ENCODE measurements around the gene ERG28. TPM values are rescaled to one million over a fixed set of nuclear protein-coding genes. Genes with fewer than 3 reads are reported as not detected.

The ERG28 gene
- total and polyA plus RNA-seq, 2 donors (not counting 1 experiment from before 2014, with no cell fraction given) = 13.5 to 43.9 TPM

DNA sequence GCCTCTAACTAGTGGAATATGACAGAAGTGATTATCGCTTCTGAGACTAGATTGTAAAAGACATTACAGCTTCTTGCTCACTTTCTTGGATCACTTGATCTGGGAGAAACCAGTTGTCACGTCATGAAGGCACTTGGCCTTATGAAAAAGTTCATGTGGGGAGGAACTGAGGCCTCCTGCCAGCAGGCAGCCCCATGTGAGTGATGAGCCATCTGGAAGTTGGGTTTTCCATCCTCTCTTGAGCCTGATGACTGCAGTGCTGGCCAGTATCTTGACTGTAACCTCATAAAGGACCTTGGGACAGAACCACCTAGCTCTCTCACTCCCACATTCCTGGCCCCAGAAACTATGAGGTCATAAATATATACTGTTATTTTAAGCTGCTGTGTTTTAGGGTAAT is 28.3 kb upstream of the ERG28 start:
- H3K9ac ChIP-seq (ENCODE audit: insufficient read depth, low read length) = no peak overlapping the region
- no peak overlapping the region for H3K4me3 ChIP-seq (replicated peaks in 1 of 4; ENCODE audit: control extremely low read depth in 1 of 4, insufficient read depth in 1 of 4, low read depth in 3 of 4, low read length in 4 of 4)
- TF ChIP-seq EZH2 (IDR thresholded peaks at IDR 0.05; ENCODE audit: low read length, missing control alignments) = no peak
- TF ChIP-seq, protein P1, sequence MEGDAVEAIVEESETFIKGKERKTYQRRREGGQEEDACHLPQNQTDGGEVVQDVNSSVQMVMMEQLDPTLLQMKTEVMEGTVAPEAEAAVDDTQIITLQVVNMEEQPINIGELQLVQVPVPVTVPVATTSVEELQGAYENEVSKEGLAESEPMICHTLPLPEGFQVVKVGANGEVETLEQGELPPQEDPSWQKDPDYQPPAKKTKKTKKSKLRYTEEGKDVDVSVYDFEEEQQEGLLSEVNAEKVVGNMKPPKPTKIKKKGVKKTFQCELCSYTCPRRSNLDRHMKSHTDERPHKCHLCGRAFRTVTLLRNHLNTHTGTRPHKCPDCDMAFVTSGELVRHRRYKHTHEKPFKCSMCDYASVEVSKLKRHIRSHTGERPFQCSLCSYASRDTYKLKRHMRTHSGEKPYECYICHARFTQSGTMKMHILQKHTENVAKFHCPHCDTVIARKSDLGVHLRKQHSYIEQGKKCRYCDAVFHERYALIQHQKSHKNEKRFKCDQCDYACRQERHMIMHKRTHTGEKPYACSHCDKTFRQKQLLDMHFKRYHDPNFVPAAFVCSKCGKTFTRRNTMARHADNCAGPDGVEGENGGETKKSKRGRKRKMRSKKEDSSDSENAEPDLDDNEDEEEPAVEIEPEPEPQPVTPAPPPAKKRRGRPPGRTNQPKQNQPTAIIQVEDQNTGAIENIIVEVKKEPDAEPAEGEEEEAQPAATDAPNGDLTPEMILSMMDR (conservative IDR thresholded peaks at IDR 0.05 in 1 of 2, IDR thresholded peaks at IDR 0.05 in 1 of 2; ENCODE audit: low read depth in 1 of 2, low read length in 2 of 2) = no peak
- H3K27ac ChIP-seq (ENCODE audit: insufficient read depth, low read length) = no peak overlapping the region
- no peaks in the 10 kb centered on the region for H4K20me1 ChIP-seq (ENCODE audit: control insufficient read depth, extremely low read depth, insufficient read depth, low read length)
- no peaks in the 10 kb centered on the region for H3K79me2 ChIP-seq (ENCODE audit: control insufficient read depth, insufficient read depth, low read length)
- H3K27me3 ChIP-seq (ENCODE audit: control insufficient read depth, insufficient read depth, low read length) = no peaks in the 10 kb centered on the region
- H3K4me2 ChIP-seq (ENCODE audit: extremely low read depth, insufficient read depth, low read length) = peak overlapping the region; percentile 60
- H3K9me3 ChIP-seq (ENCODE audit: control insufficient read depth, insufficient read depth, low read depth, low read length) = no peaks in the 10 kb centered on the region
- DNase-seq (ENCODE audit: low read depth in 2 of 2) = peak; percentile 45 to 64
- peaks cover 2% of the 10 kb centered on the region for H3K36me3 ChIP-seq (ENCODE audit: control insufficient read depth, insufficient read depth, low read length)
- no peaks in the 10 kb centered on the region for H3K4me1 ChIP-seq (ENCODE audit: control insufficient read depth, extremely low read depth, insufficient read depth, low read length)
- H2AFZ ChIP-seq (ENCODE audit: low read length) = no peak overlapping the region

DNA sequence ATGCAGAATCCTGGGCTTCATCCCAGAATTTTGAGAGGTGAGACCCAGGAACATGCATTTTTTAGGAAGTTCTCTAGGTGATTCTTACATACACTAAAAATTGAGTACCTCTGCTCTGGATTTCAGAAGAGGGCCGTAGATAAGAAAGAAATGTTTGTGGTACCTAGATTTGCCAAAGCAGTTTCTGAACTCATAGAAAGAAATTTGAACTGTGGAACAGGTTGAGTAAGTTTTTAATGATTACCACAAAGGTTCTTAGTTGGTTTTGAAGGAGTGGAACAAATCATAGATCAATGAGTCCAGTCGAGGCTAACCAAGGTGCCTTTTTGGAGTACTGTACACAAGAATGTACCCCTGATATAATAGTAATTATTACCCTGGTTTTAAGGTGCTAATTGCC is 25.2 kb upstream of the ERG28 start:
- Histone ChIP-seq H2AFZ (ENCODE audit: low read length) (no peak overlapping the region), H3K27me3 (ENCODE audit: control insufficient read depth, insufficient read depth, low read length) (no peaks in the 10 kb centered on the region), H3K9ac (ENCODE audit: insufficient read depth, low read length) (no peak overlapping the region), H3K9me3 (ENCODE audit: control insufficient read depth, insufficient read depth, low read depth, low read length) (no peaks in the 10 kb centered on the region), H3K4me3 (replicated peaks in 1 of 4; ENCODE audit: control extremely low read depth in 1 of 4, insufficient read depth in 1 of 4, low read depth in 3 of 4, low read length in 4 of 4) (no peak overlapping the region), H3K4me2 (ENCODE audit: extremely low read depth, insufficient read depth, low read length) (no peak overlapping the region), H3K27ac (ENCODE audit: insufficient read depth, low read length) (no peak overlapping the region), H3K79me2 (ENCODE audit: control insufficient read depth, insufficient read depth, low read length) (no peaks in the 10 kb centered on the region), H3K36me3 (ENCODE audit: control insufficient read depth, insufficient read depth, low read length) (peaks cover 3% of the 10 kb centered on the region), H4K20me1 (ENCODE audit: control insufficient read depth, extremely low read depth, insufficient read depth, low read length) (no peaks in the 10 kb centered on the region), H3K4me1 (ENCODE audit: control insufficient read depth, extremely low read depth, insufficient read depth, low read length) (no peaks in the 10 kb centered on the region)
- no peak for DNase-seq (ENCODE audit: low read depth in 2 of 2)
- TF ChIP-seq, protein P1 (conservative IDR thresholded peaks at IDR 0.05 in 1 of 2, IDR thresholded peaks at IDR 0.05 in 1 of 2; ENCODE audit: low read depth in 1 of 2, low read length in 2 of 2) = no peak
- TF ChIP-seq EZH2 (IDR thresholded peaks at IDR 0.05; ENCODE audit: low read length, missing control alignments) = no peak

DNA sequence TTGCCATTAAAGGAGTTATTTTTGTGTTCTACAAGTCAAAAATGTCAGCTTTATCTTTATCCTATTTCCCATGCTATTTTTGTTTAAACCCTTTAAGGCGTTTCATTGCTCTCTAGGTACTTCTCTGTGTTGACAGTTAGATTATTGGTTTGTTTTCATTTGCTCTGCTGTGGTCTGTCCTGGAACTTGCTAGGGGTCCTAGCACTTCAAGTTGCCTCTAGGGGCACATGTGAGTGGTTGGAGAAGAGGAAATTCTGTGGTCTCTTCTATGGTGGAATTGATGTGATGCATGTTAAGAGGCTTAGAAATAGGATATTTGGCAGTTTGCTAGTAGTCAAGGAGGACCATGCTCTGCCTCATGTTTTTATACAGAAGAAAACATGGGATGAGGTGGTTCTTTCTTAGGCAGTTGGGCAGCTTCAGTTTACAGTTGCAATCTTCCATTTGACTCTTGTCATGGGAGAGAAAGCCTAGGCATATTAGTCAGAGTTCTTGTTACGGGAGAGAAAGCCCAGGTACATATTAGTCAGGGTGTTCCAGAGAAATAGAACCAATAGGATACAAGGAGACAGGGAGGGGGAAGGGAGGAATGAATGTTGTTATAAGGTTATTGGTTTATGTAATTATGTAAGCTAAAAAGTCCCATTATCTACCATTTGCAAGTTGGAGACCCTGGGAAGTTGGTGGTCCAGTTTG is 14.7 kb upstream of the ERG28 start:
- H3K79me2 ChIP-seq (ENCODE audit: control insufficient read depth, insufficient read depth, low read length) = no peaks in the 10 kb centered on the region
- DNase-seq (ENCODE audit: low read depth in 2 of 2) = no peak

More for the DNA sequence above, 14.7 kb upstream of the ERG28 start:
- no peaks in the 10 kb centered on the region for H4K20me1 ChIP-seq (ENCODE audit: control insufficient read depth, extremely low read depth, insufficient read depth, low read length)
- no peaks in the 10 kb centered on the region for H3K4me1 ChIP-seq (ENCODE audit: control insufficient read depth, extremely low read depth, insufficient read depth, low read length)
- no peak overlapping the region for H2AFZ ChIP-seq (ENCODE audit: low read length)
- no peak overlapping the region for H3K27ac ChIP-seq (ENCODE audit: insufficient read depth, low read length)
- H3K4me3 ChIP-seq (replicated peaks in 1 of 4; ENCODE audit: control extremely low read depth in 1 of 4, insufficient read depth in 1 of 4, low read depth in 3 of 4, low read length in 4 of 4) = no peak overlapping the region
- H3K27me3 ChIP-seq (ENCODE audit: control insufficient read depth, insufficient read depth, low read length) = no peaks in the 10 kb centered on the region
- H3K4me2 ChIP-seq (ENCODE audit: extremely low read depth, insufficient read depth, low read length) = no peak overlapping the region
- no peaks in the 10 kb centered on the region for H3K9me3 ChIP-seq (ENCODE audit: control insufficient read depth, insufficient read depth, low read depth, low read length)
- no peak for TF ChIP-seq EZH2 (IDR thresholded peaks at IDR 0.05; ENCODE audit: low read length, missing control alignments)
- TF ChIP-seq, protein P1 (conservative IDR thresholded peaks at IDR 0.05 in 1 of 2, IDR thresholded peaks at IDR 0.05 in 1 of 2; ENCODE audit: low read depth in 1 of 2, low read length in 2 of 2) = peak in 1 of 2 donors; percentile 12
- H3K36me3 ChIP-seq (ENCODE audit: control insufficient read depth, insufficient read depth, low read length) = no peaks in the 10 kb centered on the region
- no peak overlapping the region for H3K9ac ChIP-seq (ENCODE audit: insufficient read depth, low read length)

Measured in fibroblast of lung (primary cell).